IPS-15b (cell line): Measurements from ENCODE around the gene CDC6.

Experiments used
- H3K27me3 ChIP-seq: one replicate; pipeline ENCODE4 v1.6.1; 2013; ENCODE audit warnings: low read length; ENCODE audit not compliant: control insufficient read depth, insufficient read depth
- H3K36me3 ChIP-seq: one replicate; pipeline ENCODE4 v1.6.1; 2013; ENCODE audit warnings: low read length; ENCODE audit not compliant: control insufficient read depth, insufficient read depth
- H3K4me1 ChIP-seq: one replicate; pipeline ENCODE4 v1.6.1; 2013; ENCODE audit warnings: mild to moderate bottlenecking, low read length; ENCODE audit not compliant: control insufficient read depth, insufficient read depth
- H3K4me3 ChIP-seq: one replicate; pipeline ENCODE4 v1.5.1; 2013; ENCODE audit warnings: low read depth, low read length
- H3K9ac ChIP-seq: one replicate; pipeline ENCODE4 v1.6.1; 2013; ENCODE audit warnings: low read depth, mild to moderate bottlenecking, low read length
- H3K9me3 ChIP-seq: one replicate; pipeline ENCODE4 v1.6.1; 2013; ENCODE audit warnings: mild to moderate bottlenecking, low read length; ENCODE audit not compliant: control insufficient read depth, insufficient read depth

CDC6 gene

GRCh38 chr17:40287494-40288369 lies at the start of gene CDC6:
Gene CDC6, plus strand, starts transcription at chr17:40287879. Its CDS starts 1,542 bp downstream, at chr17:40289421.
- Histone ChIP-seq H3K4me1 (peaks cover 5% of the 10 kb centered on the region), H3K27me3 (no peaks in the 10 kb centered on the region), H3K4me3 (peak within 1 kb of the TSS; percentile 93), H3K9ac (peak within 1 kb of the TSS; percentile 92), H3K9me3 (no peaks in the 10 kb centered on the region), H3K36me3 (peaks cover 16% of the 10 kb centered on the region)

- no peaks in the 10 kb centered on the region for H3K27me3 ChIP-seq
- no peak overlapping the region for H3K4me3 ChIP-seq
- H3K36me3 ChIP-seq = no peaks in the 10 kb centered on the region
- H3K9me3 ChIP-seq = no peaks in the 10 kb centered on the region
- H3K9ac ChIP-seq = no peak overlapping the region
- H3K4me1 ChIP-seq = no peaks in the 10 kb centered on the region
These were observed 46.3 kb upstream of the CDC6 start for GRCh38 chr17:40241252-40241834.

- H3K27me3 ChIP-seq = no peaks in the 10 kb centered on the region
- H3K9me3 ChIP-seq = no peaks in the 10 kb centered on the region
- no peaks in the 10 kb centered on the region for H3K36me3 ChIP-seq
- no peak overlapping the region for H3K9ac ChIP-seq
- H3K4me3 ChIP-seq = no peak overlapping the region
- H3K4me1 ChIP-seq = no peaks in the 10 kb centered on the region
These were observed 44.9 kb upstream of the CDC6 start for GRCh38 chr17:40242774-40243173.

- Histone ChIP-seq H3K4me3 (no peak overlapping the region), H3K36me3 (no peaks in the 10 kb centered on the region), H3K9ac (no peak overlapping the region), H3K27me3 (no peaks in the 10 kb centered on the region), H3K4me1 (no peaks in the 10 kb centered on the region), H3K9me3 (no peaks in the 10 kb centered on the region)
These were observed 43.9 kb upstream of the CDC6 start for GRCh38 chr17:40243761-40244160.

- H3K27me3 ChIP-seq = no peaks in the 10 kb centered on the region
- no peaks in the 10 kb centered on the region for H3K9me3 ChIP-seq
- no peaks in the 10 kb centered on the region for H3K4me1 ChIP-seq
- no peak overlapping the region for H3K9ac ChIP-seq
- H3K36me3 ChIP-seq = no peaks in the 10 kb centered on the region
- H3K4me3 ChIP-seq = no peak overlapping the region
These were observed 43.4 kb upstream of the CDC6 start for GRCh38 chr17:40244255-40244654.

- no peaks in the 10 kb centered on the region for H3K9me3 ChIP-seq
- H3K4me3 ChIP-seq = no peak overlapping the region
- no peaks in the 10 kb centered on the region for H3K27me3 ChIP-seq
- H3K9ac ChIP-seq = no peak overlapping the region
- no peaks in the 10 kb centered on the region for H3K4me1 ChIP-seq
- H3K36me3 ChIP-seq = no peaks in the 10 kb centered on the region
These were observed 39.7 kb upstream of the CDC6 start for GRCh38 chr17:40247926-40248495.

- Histone ChIP-seq H3K9ac (no peak overlapping the region), H3K27me3 (no peaks in the 10 kb centered on the region), H3K4me3 (no peak overlapping the region)
These were observed 39.2 kb upstream of the CDC6 start for GRCh38 chr17:40248507-40248906.

GRCh38 chr17:40251576-40251975 lies 36.1 kb upstream of the CDC6 start:
- H3K4me1 ChIP-seq = no peaks in the 10 kb centered on the region
- no peaks in the 10 kb centered on the region for H3K27me3 ChIP-seq
- H3K4me3 ChIP-seq = no peak overlapping the region
- no peak overlapping the region for H3K9ac ChIP-seq
- H3K9me3 ChIP-seq = no peaks in the 10 kb centered on the region
- peaks cover 2% of the 10 kb centered on the region for H3K36me3 ChIP-seq

More at GRCh38 chr17:40248507-40248906, 39.2 kb upstream of the CDC6 start:
- Histone ChIP-seq H3K4me1 (no peaks in the 10 kb centered on the region), H3K9me3 (no peaks in the 10 kb centered on the region), H3K36me3 (no peaks in the 10 kb centered on the region)

- Histone ChIP-seq H3K27me3 (no peaks in the 10 kb centered on the region), H3K4me3 (no peak overlapping the region), H3K9ac (no peak overlapping the region), H3K36me3 (peaks cover 4% of the 10 kb centered on the region), H3K9me3 (no peaks in the 10 kb centered on the region), H3K4me1 (no peaks in the 10 kb centered on the region)
These were observed 34.1 kb upstream of the CDC6 start for GRCh38 chr17:40253565-40253964.

- Histone ChIP-seq H3K9me3 (no peaks in the 10 kb centered on the region), H3K4me3 (no peak overlapping the region), H3K36me3 (peaks cover 6% of the 10 kb centered on the region), H3K4me1 (no peaks in the 10 kb centered on the region), H3K9ac (no peak overlapping the region), H3K27me3 (no peaks in the 10 kb centered on the region)
These were observed 28.2 kb upstream of the CDC6 start for GRCh38 chr17:40259505-40259904.

- peaks cover 9% of the 10 kb centered on the region for H3K36me3 ChIP-seq
These were observed 27.2 kb upstream of the CDC6 start for GRCh38 chr17:40260528-40260927.

More at GRCh38 chr17:40260528-40260927, 27.2 kb upstream of the CDC6 start:
- Histone ChIP-seq H3K9me3 (no peaks in the 10 kb centered on the region), H3K4me1 (no peaks in the 10 kb centered on the region), H3K27me3 (no peaks in the 10 kb centered on the region), H3K4me3 (no peak overlapping the region), H3K9ac (no peak overlapping the region)
